ENCODE measurements around the gene SCARB1. TPM values are rescaled to one million over a fixed set of nuclear protein-coding genes. Genes with fewer than 3 reads are reported as not detected.

SCARB1 gene
- total and polyA plus RNA-seq, 2 of the 13 experiments (the other 11 are each of a cell fraction or from before 2014, with no cell fraction given) = 63.4 to 160 TPM

- no peak for TF ChIP-seq ZNF407 (CRISPR knock-in tag; IDR thresholded peaks at IDR 0.05; ENCODE audit: not compliant biosample characterization)
- TF ChIP-seq MAF1 (CRISPR knock-in tag; IDR thresholded peaks at IDR 0.05; ENCODE audit: borderline replicate concordance) = no peak
- TF ChIP-seq ZNF768 (CRISPR knock-in tag; IDR thresholded peaks at IDR 0.05) = peak; percentile 99
- 0 out of 2 replicates have a peak, but pooled peaks have one; percentile 10 for TF ChIP-seq FOXA3 (CRISPR knock-in tag; IDR thresholded peaks at IDR 0.05)
- TF ChIP-seq ZBTB8A (CRISPR knock-in tag; IDR thresholded peaks at IDR 0.05; ENCODE audit: borderline replicate concordance, low read depth) = no peak
- TF ChIP-seq ZGPAT (CRISPR knock-in tag; IDR thresholded peaks at IDR 0.05) = peak; percentile 55; the same call in 1 of the 2 replicates
- TF ChIP-seq ZNF83 (CRISPR knock-in tag; IDR thresholded peaks at IDR 0.05; ENCODE audit: borderline replicate concordance) = no peak
- TF ChIP-seq FOXP4 (CRISPR knock-in tag; IDR thresholded peaks at IDR 0.05) = peak; percentile 66; the same call in 1 of the 2 replicates
- TF ChIP-seq ZNF891 (CRISPR knock-in tag; IDR thresholded peaks at IDR 0.05) = 0 out of 2 replicates have a peak, but pooled peaks have one; percentile 38
- peak; percentile 32; the same call in 1 of the 2 replicates for TF ChIP-seq HMG20B (CRISPR knock-in tag; conservative IDR thresholded peaks at IDR 0.05)
- TF ChIP-seq PPARG (CRISPR knock-in tag; conservative IDR thresholded peaks at IDR 0.05) = peak; percentile 50; the same call in 1 of the 2 replicates
- TF ChIP-seq ZNF816 (CRISPR knock-in tag; IDR thresholded peaks at IDR 0.05; ENCODE audit: borderline replicate concordance) = no peak
- no peak for TF ChIP-seq E2F2 (CRISPR knock-in tag; IDR thresholded peaks at IDR 0.05; ENCODE audit: borderline replicate concordance)
- no peak for TF ChIP-seq TOE1 (CRISPR knock-in tag; IDR thresholded peaks at IDR 0.05)
- no peak for TF ChIP-seq GLI4 (CRISPR knock-in tag; IDR thresholded peaks at IDR 0.05; ENCODE audit: borderline replicate concordance)
Observed at GRCh38 chr12:124738636-124739467, 124.8 kb downstream of the SCARB1 start (continued).
